Endothelial cell of umbilical vein (primary cell): ENCODE data around the gene RMDN3. TPM values are rescaled to one million over a fixed set of nuclear protein-coding genes. Genes with fewer than 3 reads are reported as not detected.

ENCODE experiments used
- BruUV-seq: library from RNA; stranded (reverse); fragments of 400-500 nt; replicated peaks from 2 replicates; lab custom pipeline; 2021; lab: Mats Ljungman, UMichigan
- CTCF ChIA-PET: fragments of 300-600, 350-600 bp; sonication (Branson Sonifier 250); formaldehyde crosslinking; loops from one replicate; lab custom pipeline; 2021; ENCODE audit warnings: antibody characterized with exemption, inconsistent platforms; lab: Charles Lee
- POLR2A ChIA-PET: fragments of 300-600, 350-600 bp; sonication (Branson Sonifier 250); formaldehyde crosslinking; loops from one replicate; lab custom pipeline; 2021; ENCODE audit warnings: antibody characterized with exemption, inconsistent platforms; lab: Charles Lee
- DNase-seq: peaks from one replicate; pipeline ENCODE4 v3.0.0-alpha.2; 2011; ENCODE audit warnings: low read depth, low spot score
- FAIRE-seq: peaks from 2 replicates; lab custom pipeline; 2011; peaks lifted over from hg19 to GRCh38; lab: Jason Lieb, UNC
- H2AFZ ChIP-seq: 2 replicates; pipeline ENCODE4 v1.6.0; 2012; ENCODE audit warnings: low read depth, low read length, control low read depth, inconsistent platforms
- H3K27ac ChIP-seq: 2 replicates; pipeline ENCODE4 v1.5.1; 2011; ENCODE audit warnings: low read depth, mild to moderate bottlenecking, control low read depth, low read length, moderate library complexity; ENCODE audit not compliant: insufficient read depth
- H3K27me3 ChIP-seq, 2 experiments: 2 replicates each; pipeline versions ENCODE4 v1.6.0 to v1.6.1; 2011; ENCODE audit warnings: low read length in 2 of 2, mixed read lengths in 1 of 2; ENCODE audit not compliant: control insufficient read depth in 2 of 2, insufficient read depth in 2 of 2
- H3K36me3 ChIP-seq, 2 experiments: 2 replicates in 1 of 2; 3 replicates in 1 of 2; pipeline ENCODE4 v1.5.1; 2011; ENCODE audit warnings: low read length in 2 of 2, mild to moderate bottlenecking in 1 of 2, moderate library complexity in 1 of 2; ENCODE audit not compliant: control insufficient read depth in 2 of 2, insufficient read depth in 2 of 2; ENCODE audit errors: extremely low read depth in 1 of 2
- H3K4me1 ChIP-seq: 3 replicates; pipeline ENCODE4 v1.5.1; 2011; ENCODE audit warnings: mild to moderate bottlenecking, low read length; ENCODE audit not compliant: control insufficient read depth, insufficient read depth; ENCODE audit errors: extremely low read depth
- H3K4me2 ChIP-seq: 2 replicates; pipeline ENCODE4 v1.6.1; 2011; ENCODE audit warnings: low read length, control low read depth, mixed read lengths; ENCODE audit not compliant: insufficient read depth
- H3K4me3 ChIP-seq, 3 experiments: fragments of 200-600 bp in 1 of 3; sonication (generic), shearing (Covaris generic) in 1 of 3; replicated peaks in 1 of 3; 2 replicates each; pipeline ENCODE4 v1.5.1; 2011 to 2016; ENCODE audit warnings: control low read depth in 3 of 3, low read length in 3 of 3, mild to moderate bottlenecking in 2 of 3, inconsistent platforms in 1 of 3, low read depth in 1 of 3, moderate library complexity in 1 of 3; ENCODE audit not compliant: insufficient read depth in 1 of 3
- H3K79me2 ChIP-seq: 2 replicates; pipeline ENCODE4 v1.6.0; 2012; ENCODE audit warnings: low read length, inconsistent platforms; ENCODE audit not compliant: control insufficient read depth, insufficient read depth
- H3K9ac ChIP-seq: replicated peaks from 2 replicates; pipeline ENCODE3; 2011; ENCODE audit warnings: low read length, control low read depth; ENCODE audit not compliant: insufficient read depth; ENCODE audit errors: extremely low read depth
- H3K9me1 ChIP-seq: replicated peaks from 3 replicates; pipeline ENCODE4 v1.6.0; 2011; ENCODE audit warnings: mild to moderate bottlenecking, low read length; ENCODE audit not compliant: control insufficient read depth, insufficient read depth; ENCODE audit errors: extremely low read depth
- H3K9me3 ChIP-seq: replicated peaks from 2 replicates; pipeline ENCODE4 v1.5.1; 2012; ENCODE audit warnings: low read length, inconsistent platforms; ENCODE audit not compliant: control insufficient read depth, insufficient read depth
- H4K20me1 ChIP-seq: replicated peaks from 2 replicates; pipeline ENCODE3; 2011; ENCODE audit warnings: mild to moderate bottlenecking, low read length; ENCODE audit not compliant: control insufficient read depth, insufficient read depth; ENCODE audit errors: extremely low read depth
- EZH2 ChIP-seq: IDR thresholded peaks from 2 replicates; pipeline ENCODE4 v1.6.1; 2012; ENCODE audit warnings: borderline replicate concordance, low read depth, mild to moderate bottlenecking, moderate library complexity, low read length, inconsistent platforms; ENCODE audit not compliant: severe bottlenecking
- FOS ChIP-seq: IDR thresholded peaks from 2 replicates; pipeline ENCODE4 v1.6.1; 2011; ENCODE audit warnings: mild to moderate bottlenecking, low read length, moderate library complexity, borderline replicate concordance; ENCODE audit not compliant: insufficient read depth
- GATA2 ChIP-seq: IDR thresholded peaks from 2 replicates; pipeline ENCODE4 v1.7.0; 2011; ENCODE audit warnings: low read depth, mild to moderate bottlenecking, moderate library complexity, mixed read lengths, low read length; ENCODE audit not compliant: insufficient read length, insufficient read depth
- JUN ChIP-seq: IDR thresholded peaks from 2 replicates; pipeline ENCODE4 v1.6.1; 2011; ENCODE audit warnings: borderline replicate concordance, low read depth; ENCODE audit not compliant: insufficient read length, insufficient read depth
- MAX ChIP-seq: IDR thresholded peaks from 2 replicates; pipeline ENCODE4 v1.6.1; 2011; ENCODE audit not compliant: insufficient read depth, insufficient read length
- MYC ChIP-seq: IDR thresholded peaks from one replicate; pipeline ENCODE4 v1.6.1; 2011; ENCODE audit warnings: mild to moderate bottlenecking, low read depth, low read length
- POLR2A ChIP-seq: IDR thresholded peaks from 2 replicates; pipeline ENCODE4 v1.6.1; 2012; ENCODE audit warnings: low read depth, mild to moderate bottlenecking, control low read depth, low read length
- POLR2AphosphoS5 ChIP-seq: IDR thresholded peaks from 2 replicates; pipeline ENCODE4 v1.6.1; 2012; ENCODE audit warnings: low read depth, mild to moderate bottlenecking, control low read depth, low read length, moderate library complexity; ENCODE audit not compliant: insufficient read depth
- dilution Hi-C: fragments of 300-500 bp; cut with MboI; formaldehyde crosslinking; loops from one replicate; pipeline ENCODE4 v1.15.0; 2019; ENCODE audit warnings: low sequenced_read_pairs; ENCODE audit not compliant: extremely low pct_ligation_motif_present
- intact Hi-C: fragments of 100-400 bp; cut with micrococcal nuclease; formaldehyde crosslinking; loops from one replicate; pipeline ENCODE4 v1.10.0; 2022
- polyA plus RNA-seq, 4 experiments: library from polyadenylated mRNA; depleted of rRNA in 3 of 4; stranded (reverse) in 3 of 4; unstranded in 1 of 4; fragments of >200 nt; gene quantifications; 2 replicates each; pipeline versions ENCODE4 v1.2.1 to v1.2.3, GENCODE V29; 2011 to 2012; ENCODE audit warnings: missing spikeins in 1 of 4
- total RNA-seq: library from RNA; stranded (reverse); gene quantifications from 2 replicates; pipeline ENCODE4 v1.2.3, GENCODE V29; 2021
- TF ChIP-seq, protein P1 (sequence below), 2 donors: IDR thresholded peaks; 1 replicate in 1 of 2; 2 replicates in 1 of 2; pipeline ENCODE4 v1.5.1; 2011; ENCODE audit warnings: low read length in 2 of 2, mild to moderate bottlenecking in 2 of 2, moderate library complexity in 2 of 2, control low read depth in 1 of 2, inconsistent platforms in 1 of 2, low read depth in 1 of 2; ENCODE audit not compliant: insufficient read depth in 1 of 2; ENCODE audit errors: extremely low read depth in 1 of 2

RMDN3 gene
- total and polyA plus RNA-seq, 2 donors (not counting 3 experiments of a cell fraction or from before 2014, with no cell fraction given), result 20.1 to 37.2 TPM

GRCh38 chr15:40803688-40804087 lies 48.6 kb upstream of the RMDN3 start:
- no peaks in the 10 kb centered on the region for H3K27me3 ChIP-seq
- H3K9me3 ChIP-seq, result no peaks in the 10 kb centered on the region
- ChIA-PET CTCF (interaction anchor here (0.7 to 1.2 kb wide), 2 partner anchors 10 to 19 kb away, joined by 3 to 5 read pairs; no protein-coding TSS in a partner anchor), POLR2A (no interaction called here)
- DNase-seq (no peak), FAIRE-seq (no peak)
- H3K27ac ChIP-seq, result no peak overlapping the region
- no peak for TF ChIP-seq MAX
- TF ChIP-seq, protein P1, sequence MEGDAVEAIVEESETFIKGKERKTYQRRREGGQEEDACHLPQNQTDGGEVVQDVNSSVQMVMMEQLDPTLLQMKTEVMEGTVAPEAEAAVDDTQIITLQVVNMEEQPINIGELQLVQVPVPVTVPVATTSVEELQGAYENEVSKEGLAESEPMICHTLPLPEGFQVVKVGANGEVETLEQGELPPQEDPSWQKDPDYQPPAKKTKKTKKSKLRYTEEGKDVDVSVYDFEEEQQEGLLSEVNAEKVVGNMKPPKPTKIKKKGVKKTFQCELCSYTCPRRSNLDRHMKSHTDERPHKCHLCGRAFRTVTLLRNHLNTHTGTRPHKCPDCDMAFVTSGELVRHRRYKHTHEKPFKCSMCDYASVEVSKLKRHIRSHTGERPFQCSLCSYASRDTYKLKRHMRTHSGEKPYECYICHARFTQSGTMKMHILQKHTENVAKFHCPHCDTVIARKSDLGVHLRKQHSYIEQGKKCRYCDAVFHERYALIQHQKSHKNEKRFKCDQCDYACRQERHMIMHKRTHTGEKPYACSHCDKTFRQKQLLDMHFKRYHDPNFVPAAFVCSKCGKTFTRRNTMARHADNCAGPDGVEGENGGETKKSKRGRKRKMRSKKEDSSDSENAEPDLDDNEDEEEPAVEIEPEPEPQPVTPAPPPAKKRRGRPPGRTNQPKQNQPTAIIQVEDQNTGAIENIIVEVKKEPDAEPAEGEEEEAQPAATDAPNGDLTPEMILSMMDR (IDR thresholded peaks at IDR 0.05; ENCODE audit: extremely low read depth in 1 of 2, insufficient read depth in 1 of 2, low read depth in 1 of 2, low read length in 2 of 2), result no peak
- TF ChIP-seq POLR2A, result no peak
- no peak for TF ChIP-seq GATA2
- TF ChIP-seq FOS, result no peak
- TF ChIP-seq MYC, result no peak
- TF ChIP-seq EZH2, result no peak
- TF ChIP-seq POLR2AphosphoS5, result no peak
- TF ChIP-seq JUN, result no peak
- H3K4me2 ChIP-seq, result no peak overlapping the region
- H3K9ac ChIP-seq, result no peak overlapping the region
- no peak overlapping the region for H3K4me3 ChIP-seq
- no peaks in the 10 kb centered on the region for H3K9me1 ChIP-seq
- H3K4me1 ChIP-seq, result peaks cover 14% of the 10 kb centered on the region
- intact Hi-C loops, result loop anchor here (10.0 kb wide), 1 partner anchor 209 kb away; the partner anchor contains the start of gene KNL1
- H2AFZ ChIP-seq, result no peak overlapping the region
- peaks cover 0 to 2% of the 10 kb centered on the region in 2 experiments for H3K36me3 ChIP-seq
- dilution Hi-C loops, result no loop called here
- peaks cover 31% of the 10 kb centered on the region for H3K79me2 ChIP-seq
- no peaks in the 10 kb centered on the region for H4K20me1 ChIP-seq
- BruUV-seq, result no TSS peak
